Uterus (tissue), 2 donors: ENCODE results near the gene HEPN1.

Experiments
- CTCF ChIP-seq, 4 experiments: fragments of 200-600 bp in 2 of 4; fragments of 450-650 bp in 2 of 4; sonication (generic) in 2 of 4; IDR thresholded peaks; one replicate each; pipeline ENCODE4 v1.5.1; 2016 to 2019; ENCODE audit warnings: antibody characterized with exemption in 4 of 4, mild to moderate bottlenecking in 2 of 4, moderate library complexity in 1 of 4
- POLR2A ChIP-seq, 2 donors: fragments of 450-650 bp; IDR thresholded peaks; one replicate each; pipeline ENCODE4 v1.6.1; 2016; ENCODE audit warnings: antibody characterized with exemption in 2 of 2, mild to moderate bottlenecking in 1 of 2, moderate library complexity in 1 of 2

GRCh38 chr11:124943254-124943616, 24.2 kb downstream of the HEPN1 start:
- TF ChIP-seq CTCF (IDR thresholded peaks at IDR 0.05) = no peak
- no peak for TF ChIP-seq POLR2A (IDR thresholded peaks at IDR 0.05)
